K562 (cell line): Measurements from ENCODE around the gene VSIG4.

Source experiments
- FOXK2 ChIP-seq, 2 experiments: fragments of 450-650 bp; IDR thresholded peaks in 1 of 2; conservative IDR thresholded peaks in 1 of 2; 2 replicates each; pipeline ENCODE4 v1.6.1; 2016; ENCODE audit warnings: low read depth in 2 of 2, mild to moderate bottlenecking in 1 of 2
- MTA1 ChIP-seq: fragments of 450-650 bp; IDR thresholded peaks from 2 replicates; pipeline ENCODE4 v1.6.1; 2017; ENCODE audit warnings: borderline replicate concordance
- POU5F1 ChIP-seq: fragments of 150-350 bp; IDR thresholded peaks from 2 replicates; pipeline ENCODE4 v1.6.1; 2014; ENCODE audit warnings: borderline replicate concordance, low read length, low read depth, mild to moderate bottlenecking; ENCODE audit not compliant: partially characterized antibody
- RAD21 ChIP-seq, 2 experiments: fragments of 250-450 bp in 1 of 2; fragments of 450-650 bp in 1 of 2; sonication (Bioruptor Pico) in 1 of 2; formaldehyde crosslinking in 1 of 2; IDR thresholded peaks in 1 of 2; conservative IDR thresholded peaks in 1 of 2; 2 replicates each; pipeline versions ENCODE4 v1.4.0 to v1.8.0; 2020 to 2022; ENCODE audit warnings: mild to moderate bottlenecking in 2 of 2, moderate library complexity in 1 of 2
- TFAP4 ChIP-seq: sonication (generic); formaldehyde crosslinking; IDR thresholded peaks from 2 replicates; pipeline ENCODE4 v1.8.0; 2022; ENCODE audit warnings: missing genetic modification reagents, mild to moderate bottlenecking, moderate library complexity, borderline replicate concordance
- ZFP30 ChIP-seq: fragments of 250-450 bp; sonication (Bioruptor Pico); IDR thresholded peaks from 2 replicates; pipeline ENCODE4 v1.8.0; 2022; ENCODE audit warnings: moderate library complexity, mild to moderate bottlenecking, inconsistent platforms, borderline replicate concordance
- ZNF445 ChIP-seq: fragments of 250-450 bp; sonication (Bioruptor Pico); IDR thresholded peaks from 2 replicates; pipeline ENCODE4 v1.4.0; 2020; ENCODE audit warnings: low read depth, mild to moderate bottlenecking, moderate library complexity
- ZNF639 ChIP-seq, 2 experiments: fragments of 200-800 bp in 1 of 2; sonication (Bioruptor generic) in 1 of 2; sonication (generic) in 1 of 2; formaldehyde crosslinking in 1 of 2; IDR thresholded peaks in 1 of 2; conservative IDR thresholded peaks in 1 of 2; 2 replicates each; pipeline versions ENCODE4 v1.5.0 to v1.6.1; 2016 to 2020; ENCODE audit warnings: missing compliant biosample characterization in 1 of 2, missing genetic modification characterization in 1 of 2, missing genetic modification reagents in 1 of 2
- TF ChIP-seq, protein P1 (sequence below): IDR thresholded peaks from 3 replicates; pipeline ENCODE4 v1.6.1; 2011; ENCODE audit warnings: borderline replicate concordance, mild to moderate bottlenecking, moderate library complexity; ENCODE audit not compliant: insufficient read length; ENCODE audit errors: extremely low read depth
- TF ChIP-seq, protein P2 (sequence below), 3 experiments: IDR thresholded peaks in 2 of 3; conservative IDR thresholded peaks in 1 of 3; 2 replicates each; pipeline ENCODE4 v1.5.1; 2011 to 2012; ENCODE audit warnings: low read length in 3 of 3, mild to moderate bottlenecking in 3 of 3, control low read depth in 2 of 3, improper control_type of control experiment in 1 of 3, inconsistent platforms in 1 of 3, low read depth in 1 of 3, mixed read lengths in 1 of 3, moderate library complexity in 1 of 3; ENCODE audit not compliant: insufficient read depth in 2 of 3

GRCh38 chrX:66023385-66024091, 16.3 kb downstream of the VSIG4 start:
- TF ChIP-seq TFAP4 (CRISPR knock-in tag) (no peak), FOXK2 (conservative IDR thresholded peaks at IDR 0.05 in 1 of 2, IDR thresholded peaks at IDR 0.05 in 1 of 2; ENCODE audit: low read depth in 2 of 2) (no peak), ZNF445 (CRISPR knock-in tag) (no peak), POU5F1 (no peak), ZNF639 (CRISPR knock-in tag; conservative IDR thresholded peaks at IDR 0.05 in 1 of 2, IDR thresholded peaks at IDR 0.05 in 1 of 2) (no peak), RAD21 (CRISPR knock-in tag; conservative IDR thresholded peaks at IDR 0.05 in 1 of 2, IDR thresholded peaks at IDR 0.05 in 1 of 2) (no peak), MTA1 (no peak), ZFP30 (CRISPR knock-in tag) (no peak)
- TF ChIP-seq, protein P1, sequence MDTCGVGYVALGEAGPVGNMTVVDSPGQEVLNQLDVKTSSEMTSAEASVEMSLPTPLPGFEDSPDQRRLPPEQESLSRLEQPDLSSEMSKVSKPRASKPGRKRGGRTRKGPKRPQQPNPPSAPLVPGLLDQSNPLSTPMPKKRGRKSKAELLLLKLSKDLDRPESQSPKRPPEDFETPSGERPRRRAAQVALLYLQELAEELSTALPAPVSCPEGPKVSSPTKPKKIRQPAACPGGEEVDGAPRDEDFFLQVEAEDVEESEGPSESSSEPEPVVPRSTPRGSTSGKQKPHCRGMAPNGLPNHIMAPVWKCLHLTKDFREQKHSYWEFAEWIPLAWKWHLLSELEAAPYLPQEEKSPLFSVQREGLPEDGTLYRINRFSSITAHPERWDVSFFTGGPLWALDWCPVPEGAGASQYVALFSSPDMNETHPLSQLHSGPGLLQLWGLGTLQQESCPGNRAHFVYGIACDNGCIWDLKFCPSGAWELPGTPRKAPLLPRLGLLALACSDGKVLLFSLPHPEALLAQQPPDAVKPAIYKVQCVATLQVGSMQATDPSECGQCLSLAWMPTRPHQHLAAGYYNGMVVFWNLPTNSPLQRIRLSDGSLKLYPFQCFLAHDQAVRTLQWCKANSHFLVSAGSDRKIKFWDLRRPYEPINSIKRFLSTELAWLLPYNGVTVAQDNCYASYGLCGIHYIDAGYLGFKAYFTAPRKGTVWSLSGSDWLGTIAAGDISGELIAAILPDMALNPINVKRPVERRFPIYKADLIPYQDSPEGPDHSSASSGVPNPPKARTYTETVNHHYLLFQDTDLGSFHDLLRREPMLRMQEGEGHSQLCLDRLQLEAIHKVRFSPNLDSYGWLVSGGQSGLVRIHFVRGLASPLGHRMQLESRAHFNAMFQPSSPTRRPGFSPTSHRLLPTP, result no peak
- TF ChIP-seq, protein P2, sequence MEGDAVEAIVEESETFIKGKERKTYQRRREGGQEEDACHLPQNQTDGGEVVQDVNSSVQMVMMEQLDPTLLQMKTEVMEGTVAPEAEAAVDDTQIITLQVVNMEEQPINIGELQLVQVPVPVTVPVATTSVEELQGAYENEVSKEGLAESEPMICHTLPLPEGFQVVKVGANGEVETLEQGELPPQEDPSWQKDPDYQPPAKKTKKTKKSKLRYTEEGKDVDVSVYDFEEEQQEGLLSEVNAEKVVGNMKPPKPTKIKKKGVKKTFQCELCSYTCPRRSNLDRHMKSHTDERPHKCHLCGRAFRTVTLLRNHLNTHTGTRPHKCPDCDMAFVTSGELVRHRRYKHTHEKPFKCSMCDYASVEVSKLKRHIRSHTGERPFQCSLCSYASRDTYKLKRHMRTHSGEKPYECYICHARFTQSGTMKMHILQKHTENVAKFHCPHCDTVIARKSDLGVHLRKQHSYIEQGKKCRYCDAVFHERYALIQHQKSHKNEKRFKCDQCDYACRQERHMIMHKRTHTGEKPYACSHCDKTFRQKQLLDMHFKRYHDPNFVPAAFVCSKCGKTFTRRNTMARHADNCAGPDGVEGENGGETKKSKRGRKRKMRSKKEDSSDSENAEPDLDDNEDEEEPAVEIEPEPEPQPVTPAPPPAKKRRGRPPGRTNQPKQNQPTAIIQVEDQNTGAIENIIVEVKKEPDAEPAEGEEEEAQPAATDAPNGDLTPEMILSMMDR (IDR thresholded peaks at IDR 0.05 in 2 of 3, conservative IDR thresholded peaks at IDR 0.05 in 1 of 3; ENCODE audit: insufficient read depth in 2 of 3, low read depth in 1 of 3, low read length in 3 of 3), result no peak; a peak in 1 of 6 replicates
